Jurkat, Clone E6-1 (cell line): ENCODE measurements around the gene RNF212B.
A peak's percentile ranks its signal among the peaks of the same experiment; 100 is the strongest.

Source experiments
- DNase-seq: peaks from one replicate; pipeline ENCODE4 v3.0.0-alpha.2; 2011; ENCODE audit warnings: low read depth, low spot score
- H3K4me3 ChIP-seq: 2 replicates; pipeline ENCODE4 v1.5.1; 2011; ENCODE audit warnings: mild to moderate bottlenecking, low read length, control low read depth, moderate library complexity

Gene RNF212B

DNA sequence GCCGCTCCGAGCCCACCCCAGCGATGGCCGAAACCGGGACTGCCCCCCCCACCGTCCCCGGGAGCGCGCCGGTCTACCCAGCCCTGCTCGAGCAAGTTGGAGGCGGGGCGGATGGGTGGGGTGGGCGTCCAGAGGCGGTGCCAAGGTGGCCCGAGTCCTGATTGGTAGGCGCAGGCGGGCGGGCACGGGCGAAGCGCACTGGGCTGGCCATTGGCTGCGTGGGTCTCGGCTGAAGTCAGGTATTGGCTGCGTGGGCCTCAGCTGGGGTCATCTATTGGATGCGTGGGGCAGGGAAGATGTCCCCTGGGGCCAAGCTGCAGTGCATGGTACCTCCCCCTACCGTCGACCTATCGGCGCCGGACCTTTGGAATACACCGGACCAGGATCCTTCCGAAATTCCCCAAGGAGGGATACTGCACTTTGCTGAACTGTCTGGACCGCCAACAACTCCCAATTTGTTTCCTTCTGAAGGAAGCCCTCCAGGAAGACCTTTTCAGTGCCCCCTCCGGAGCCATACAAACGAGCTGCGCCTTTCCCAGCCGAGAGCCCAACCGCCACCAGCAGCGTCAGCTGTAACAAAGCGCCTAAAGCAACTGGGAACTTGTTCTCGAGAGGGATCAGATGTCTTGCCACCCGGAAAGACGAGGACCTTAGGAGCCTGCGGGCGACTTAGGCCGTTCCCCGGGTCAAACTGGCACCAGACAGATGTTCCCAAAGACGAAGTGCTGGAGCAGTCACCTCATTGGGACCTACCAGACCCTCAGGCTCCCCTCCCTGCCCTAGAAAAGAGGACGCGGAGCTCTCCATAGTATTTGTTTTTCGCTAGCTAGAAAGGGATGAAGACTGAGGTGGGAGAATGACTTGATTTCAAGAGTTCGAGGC, 48.5 kb downstream of the RNF212B start, which contains the start of gene HOMEZ:
Gene HOMEZ, minus strand, starts transcription at position 113 of the 882 bp plus-strand sequence. CDS start 180 bp downstream, outside the sequence.
- DNase-seq: peak; percentile 94
- peak within 1 kb of the TSS; percentile 92 for H3K4me3 ChIP-seq

DNA sequence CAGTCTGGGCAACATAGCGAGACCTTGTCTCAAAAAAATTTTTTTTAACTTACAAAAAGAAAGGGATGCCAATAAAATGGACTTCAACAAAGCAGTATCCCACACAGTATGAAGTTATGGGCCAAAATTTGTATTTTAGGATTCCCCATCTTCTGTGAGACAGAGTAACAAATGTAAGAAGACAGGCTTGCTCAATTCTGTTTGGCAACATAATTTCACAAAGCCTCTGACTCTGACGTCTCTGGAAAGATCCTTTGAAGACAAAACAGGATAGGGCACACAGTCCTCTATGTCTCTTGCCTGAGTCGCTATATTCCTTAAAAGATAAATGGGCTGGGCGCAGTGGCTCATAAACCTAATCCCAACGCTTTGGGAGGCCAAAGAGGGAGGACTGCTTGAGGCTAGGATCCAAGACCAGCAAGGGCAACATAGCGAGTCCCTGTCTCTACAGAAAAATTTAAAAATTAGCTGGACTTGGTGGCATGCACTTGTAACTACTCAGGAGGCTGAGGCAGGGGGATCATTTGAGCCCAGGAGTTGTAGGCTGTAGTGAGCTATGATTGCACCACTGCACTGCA, 49.3 kb downstream of the RNF212B start:
- DNase-seq: no peak

DNA sequence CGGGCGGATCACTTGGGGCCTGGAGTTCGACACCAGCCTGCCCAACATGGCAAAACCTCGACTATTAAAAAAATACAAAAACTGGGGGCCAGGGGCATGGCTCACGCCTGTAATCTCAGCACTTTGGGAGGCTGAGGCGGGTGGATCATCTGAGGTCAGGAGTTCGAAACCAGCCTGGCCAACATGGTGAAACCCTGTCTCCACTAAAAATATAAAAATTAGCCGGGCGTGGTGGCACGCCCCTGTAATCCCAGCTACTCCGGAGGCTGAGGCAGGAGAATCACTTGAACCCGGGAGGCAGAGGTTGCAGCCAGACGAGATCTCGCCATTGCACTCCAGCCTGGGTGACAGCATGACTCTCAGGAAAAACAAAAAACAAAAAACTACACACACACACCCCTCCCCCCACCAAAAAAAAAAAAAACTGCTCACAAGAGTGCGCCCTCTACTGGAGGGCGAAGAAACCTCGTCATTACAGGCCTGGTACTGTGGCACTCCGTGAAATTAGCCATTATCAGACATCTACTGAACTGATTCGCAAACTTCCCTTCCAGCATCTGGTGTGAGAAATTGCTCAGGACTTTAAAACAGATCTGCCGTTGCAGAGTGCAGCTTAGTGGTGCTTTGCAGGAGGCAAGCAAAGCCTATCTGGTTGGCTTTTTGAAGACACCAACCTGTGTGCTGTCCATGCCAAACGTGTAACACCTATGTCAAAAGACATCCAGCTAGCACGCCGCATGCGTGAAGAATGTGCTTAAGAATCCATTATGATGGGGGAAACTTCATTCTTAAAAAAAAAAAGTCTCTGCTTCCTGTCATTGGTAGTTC, 57.2 kb downstream of the RNF212B start:
- H3K4me3 ChIP-seq: no peak overlapping the region
- DNase-seq: peak; percentile 71

More for the DNA sequence above, 49.3 kb downstream of the RNF212B start:
- peak overlapping the region; percentile 92 for H3K4me3 ChIP-seq

DNA sequence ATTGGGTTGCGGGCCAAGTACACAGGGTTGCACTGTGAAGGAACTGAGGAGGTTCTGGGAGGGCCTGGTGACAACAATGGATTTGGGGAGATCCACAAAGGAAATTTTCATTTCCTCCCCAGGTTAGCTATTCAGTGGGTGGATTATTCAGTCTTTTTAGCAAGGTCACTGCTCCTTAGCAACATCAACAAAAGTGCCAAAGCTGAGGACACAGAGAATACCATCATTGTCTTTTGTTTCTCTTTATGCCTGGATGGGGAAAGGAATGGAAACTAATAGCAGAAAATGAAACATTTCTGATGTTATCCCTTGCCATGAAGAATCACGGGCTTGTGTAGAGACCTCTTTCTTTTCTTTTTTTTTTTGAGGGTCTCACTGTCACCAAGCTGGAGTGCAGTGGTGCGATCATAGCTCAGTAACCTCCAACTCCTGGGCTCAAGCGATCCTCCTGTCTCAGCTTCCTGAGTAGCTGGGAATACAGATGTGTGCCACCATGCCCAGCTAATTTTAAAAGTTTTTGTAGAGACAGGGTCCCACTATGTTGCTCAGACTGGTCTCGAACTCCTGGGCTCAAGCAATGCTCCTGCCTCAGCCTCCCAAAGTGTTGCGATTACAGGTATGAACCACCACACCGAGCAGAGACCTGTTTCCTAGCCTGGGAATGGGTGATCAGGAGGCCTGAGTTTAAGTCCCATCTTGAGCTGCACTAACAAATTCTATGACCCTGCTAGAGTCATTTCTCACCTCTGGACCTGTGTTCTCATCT, 58.5 kb downstream of the RNF212B start:
- no peak overlapping the region for H3K4me3 ChIP-seq
- no peak for DNase-seq

DNA sequence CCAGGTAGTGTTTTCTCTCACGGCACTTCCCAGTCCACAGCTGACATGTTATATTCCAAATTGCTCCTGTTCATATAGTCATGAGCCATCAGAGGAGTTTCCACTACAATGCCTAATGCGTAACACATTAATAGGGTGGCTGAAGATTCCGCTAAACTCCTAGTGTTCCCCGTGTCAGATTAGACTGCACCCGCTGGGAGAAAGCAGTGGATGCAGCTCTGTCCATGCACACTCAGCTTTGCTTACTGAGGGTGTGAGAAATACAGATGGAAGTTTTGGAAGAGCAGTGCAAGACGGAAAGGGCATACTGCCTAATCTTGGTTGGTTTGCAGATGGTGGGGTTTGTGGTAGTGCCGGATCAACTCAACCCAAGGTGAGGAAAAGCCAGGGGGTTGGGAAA, 59.4 kb downstream of the RNF212B start:
- no peak overlapping the region for H3K4me3 ChIP-seq
- DNase-seq: no peak

DNA sequence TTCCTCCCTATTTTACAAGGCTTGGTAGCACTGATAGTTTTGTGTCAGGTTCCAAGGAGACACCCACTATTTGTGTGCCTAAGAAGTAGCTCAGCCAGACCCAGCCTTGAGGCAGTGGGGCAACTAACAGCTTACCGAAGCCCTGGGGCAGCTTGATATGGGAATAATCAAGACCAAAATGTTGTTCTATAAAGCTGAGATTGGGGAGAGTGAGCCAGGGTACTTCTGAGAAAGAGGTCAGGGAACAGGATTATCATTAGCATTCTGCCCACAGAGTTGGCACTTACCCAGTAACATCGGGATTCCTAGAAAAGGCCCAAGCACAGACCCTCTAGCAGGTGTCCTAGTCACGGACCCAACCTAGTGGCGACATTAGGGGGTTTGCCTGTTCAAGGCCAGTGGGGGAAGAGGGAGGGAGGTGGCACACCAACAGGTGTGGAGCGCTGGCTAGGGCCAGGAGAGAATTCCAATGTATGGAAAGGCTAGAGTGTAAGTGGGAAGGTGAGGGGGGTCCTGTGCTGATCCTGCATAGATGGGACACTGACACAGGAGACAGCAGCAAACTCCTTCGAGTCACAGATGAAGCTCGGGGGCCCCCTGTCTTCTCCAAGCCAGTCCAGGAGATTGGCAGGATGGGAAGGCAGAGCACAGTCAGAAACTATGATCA, 60.0 kb downstream of the RNF212B start:
- no peak overlapping the region for H3K4me3 ChIP-seq
- no peak for DNase-seq

DNA sequence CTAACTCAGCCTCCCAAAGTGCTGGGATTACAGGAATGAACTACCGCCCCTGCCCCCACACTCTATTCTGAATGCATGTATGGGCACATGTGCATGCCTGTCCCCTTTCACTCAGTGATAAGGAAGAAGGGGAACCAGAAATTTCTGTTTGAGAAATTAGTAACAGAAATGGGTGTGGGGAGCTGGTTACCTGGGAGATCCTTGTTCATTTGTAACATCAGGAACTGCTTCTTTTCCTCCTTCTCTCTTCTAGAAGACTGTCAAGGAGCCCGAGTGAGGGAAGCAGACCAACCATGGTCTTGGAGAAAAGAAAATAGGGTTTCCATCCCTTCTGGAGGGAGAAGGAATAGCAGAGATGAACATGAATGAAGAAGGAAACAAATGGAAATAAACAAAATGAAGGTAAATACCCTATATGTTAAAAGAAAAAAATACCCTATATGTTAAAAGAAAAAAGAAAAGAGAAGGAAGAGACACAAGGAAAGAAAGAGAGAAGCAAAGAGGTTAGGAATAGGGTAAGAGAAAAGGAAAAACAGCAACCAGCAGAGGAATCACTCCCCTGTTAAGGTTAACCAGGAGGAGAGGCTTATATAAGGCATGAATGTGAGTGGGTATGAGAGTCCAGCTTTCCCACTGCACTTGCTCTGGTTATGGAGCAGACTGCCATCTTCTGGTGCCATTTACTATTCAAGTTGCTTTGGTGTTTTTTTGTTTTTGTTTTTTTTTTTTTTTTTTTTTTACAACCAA, 61.6 kb downstream of the RNF212B start:
- DNase-seq: peak; percentile 61
- H3K4me3 ChIP-seq: no peak overlapping the region

DNA sequence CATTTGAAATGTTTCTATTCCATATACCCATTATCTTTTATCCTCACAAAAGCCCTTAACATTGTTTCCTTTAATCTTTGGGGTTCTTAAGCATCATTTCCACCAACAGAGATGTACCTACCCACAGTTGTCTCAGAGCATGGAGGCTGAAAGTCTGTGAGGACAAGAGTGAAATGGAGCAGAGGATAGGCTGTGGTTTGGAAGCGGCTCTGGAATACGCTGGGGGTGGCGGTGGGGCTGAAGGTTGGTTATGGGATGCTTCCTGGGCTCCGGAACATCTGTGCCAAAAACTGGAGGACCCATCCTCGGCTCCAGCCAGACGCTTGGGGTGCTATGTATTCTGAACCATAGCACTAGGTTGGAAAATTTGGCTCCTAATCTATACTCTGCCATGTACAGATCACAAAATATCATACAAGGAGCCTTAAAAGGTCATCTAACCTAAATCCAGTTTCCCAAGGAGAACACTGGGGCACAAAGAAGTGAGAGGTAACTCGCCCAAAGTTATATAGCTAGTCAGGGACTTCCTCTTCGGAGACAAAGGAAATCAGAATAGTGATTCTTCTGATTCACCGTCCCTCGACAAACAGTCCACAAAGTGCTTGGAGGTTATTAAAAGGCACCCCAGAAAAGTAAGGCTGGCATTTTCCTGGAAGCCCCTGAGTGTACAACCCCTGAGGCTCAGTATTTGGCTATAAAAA, 62.4 kb downstream of the RNF212B start:
- DNase-seq: no peak

DNA sequence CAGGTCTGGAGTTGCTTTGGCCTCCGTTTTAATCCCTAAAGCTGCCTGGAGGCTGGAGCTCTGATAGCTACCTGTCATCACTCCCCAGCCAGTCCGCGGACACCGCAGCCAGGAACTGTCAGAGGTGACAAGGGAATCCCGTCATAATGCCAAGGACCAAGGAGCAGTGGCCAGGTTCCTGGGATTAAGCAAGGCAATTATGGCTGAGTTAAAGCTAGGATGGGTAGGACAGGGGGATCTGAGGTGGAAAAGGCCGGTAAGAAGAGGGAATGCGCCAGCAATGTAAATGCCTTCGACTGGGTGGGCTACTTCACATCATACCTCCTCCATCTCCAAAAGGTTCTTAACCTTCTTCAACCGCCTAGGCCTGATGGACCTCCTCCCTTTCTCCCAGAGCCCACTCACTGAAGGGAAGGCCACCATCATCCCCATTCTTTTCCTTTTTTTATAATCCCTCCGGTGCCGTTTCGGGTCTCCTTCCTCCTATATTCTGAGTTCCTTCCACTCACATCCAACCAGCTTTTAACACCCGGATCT, 63.0 kb downstream of the RNF212B start:
- no peak for DNase-seq
- peak overlapping the region; percentile 88 for H3K4me3 ChIP-seq

More for the DNA sequence above, 62.4 kb downstream of the RNF212B start:
- peak overlapping the region; percentile 88 for H3K4me3 ChIP-seq

DNA sequence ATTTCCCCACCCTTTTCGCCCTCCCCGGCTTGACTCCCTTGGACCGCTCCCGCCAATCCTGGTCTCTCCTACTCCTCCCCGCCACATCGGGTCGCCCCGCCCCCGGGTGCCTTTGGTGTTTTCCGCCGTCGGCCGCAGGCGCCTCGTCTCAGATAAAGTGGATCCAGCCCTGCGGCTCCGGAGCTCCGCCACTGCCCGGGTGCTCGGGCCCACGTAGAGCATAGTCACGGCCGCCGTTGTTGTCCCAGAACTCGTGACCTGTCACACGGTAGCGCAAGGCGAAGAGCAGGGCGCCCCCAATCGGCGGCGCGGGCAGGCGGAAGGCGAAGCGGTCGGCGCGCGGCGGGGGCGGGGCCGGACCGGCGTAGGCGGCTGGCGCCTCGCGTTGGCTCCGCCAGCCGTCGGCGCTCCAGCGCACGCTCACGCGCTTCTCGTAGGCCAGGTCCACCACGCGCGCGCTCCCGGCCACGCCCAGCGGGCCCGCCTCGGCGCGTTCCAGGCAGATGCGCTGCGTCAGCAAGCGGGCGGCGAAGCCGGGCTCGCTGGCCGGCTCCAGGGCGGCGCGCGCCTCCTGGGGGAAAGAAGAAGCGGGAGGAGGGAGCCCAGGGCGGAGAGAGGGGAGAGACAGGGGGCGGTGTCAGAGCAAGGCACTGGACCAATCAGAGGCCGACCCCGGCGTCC, 63.7 kb downstream of the RNF212B start:
- peak; percentile 95 for DNase-seq
- H3K4me3 ChIP-seq: peak overlapping the region; percentile 88

DNA sequence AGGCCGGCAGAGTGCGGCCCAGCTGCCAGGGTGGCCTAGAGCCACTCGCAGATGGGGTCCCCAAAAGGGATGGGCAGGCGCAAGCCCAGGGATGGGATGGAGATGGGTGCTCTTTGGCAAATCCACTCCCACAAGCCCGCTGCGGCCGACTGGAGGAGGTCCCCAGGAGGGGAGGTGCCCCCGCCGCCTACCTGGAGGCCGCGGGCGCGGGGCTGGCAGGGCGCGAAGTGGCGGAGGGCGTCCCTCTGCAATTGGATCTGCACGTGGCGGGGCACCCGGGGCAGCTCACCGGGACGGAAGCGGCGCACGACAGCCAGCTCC, 64.2 kb downstream of the RNF212B start:
- no peak for DNase-seq
- H3K4me3 ChIP-seq: peak overlapping the region; percentile 79

DNA sequence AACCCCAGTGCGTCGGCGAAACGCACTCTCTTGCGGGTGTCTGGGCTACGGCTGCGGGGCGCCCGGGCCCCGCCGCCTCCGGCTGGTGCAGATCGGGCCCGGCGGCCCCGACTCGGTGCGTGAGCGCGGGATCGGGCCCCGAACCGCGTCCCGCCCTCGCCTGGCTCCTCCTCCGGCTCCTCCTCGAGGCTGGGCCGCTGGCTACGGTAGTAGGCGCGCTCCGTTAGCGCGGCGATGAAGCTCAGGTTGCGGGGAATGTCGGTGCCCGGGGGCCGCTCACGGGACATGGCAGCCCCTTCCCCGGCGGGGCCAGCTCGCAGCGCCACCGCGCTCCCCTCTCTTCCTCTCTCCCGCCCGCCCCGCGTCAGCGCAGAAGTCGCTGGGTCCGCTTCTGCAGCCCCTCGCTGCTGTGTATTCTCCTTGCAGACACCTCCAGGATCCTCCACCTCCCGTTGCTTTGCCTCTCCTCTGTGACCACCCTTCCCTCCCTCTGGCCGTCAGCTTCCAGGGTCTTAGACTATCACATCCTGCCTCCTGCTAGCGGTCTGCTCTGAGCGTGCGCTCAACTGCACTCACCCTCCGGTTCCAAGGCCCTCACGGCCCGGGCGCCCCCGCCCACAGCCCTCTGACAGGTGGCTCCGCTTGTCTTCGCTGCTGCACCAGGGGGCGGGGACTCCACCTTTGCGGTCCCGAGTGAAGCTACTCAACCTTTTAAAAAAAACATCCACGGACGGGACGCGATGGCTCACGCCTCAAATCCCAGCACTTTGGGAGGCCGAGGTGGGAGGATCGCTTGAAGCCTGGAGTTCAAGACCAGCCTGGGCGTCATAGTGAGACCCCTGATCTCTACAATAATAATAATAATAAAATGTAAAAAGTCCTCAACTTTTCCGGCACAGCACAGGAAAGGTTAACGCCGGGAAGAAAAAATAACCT, 64.8 kb downstream of the RNF212B start, which contains the start of gene PPP1R3E:
Gene PPP1R3E, minus strand, starts transcription at position 570 of the 936 bp plus-strand sequence. Its CDS starts 283 bp downstream, at position 287.
- H3K4me3 ChIP-seq: peak within 1 kb of the TSS; percentile 79
- DNase-seq: peak; percentile 73

DNA sequence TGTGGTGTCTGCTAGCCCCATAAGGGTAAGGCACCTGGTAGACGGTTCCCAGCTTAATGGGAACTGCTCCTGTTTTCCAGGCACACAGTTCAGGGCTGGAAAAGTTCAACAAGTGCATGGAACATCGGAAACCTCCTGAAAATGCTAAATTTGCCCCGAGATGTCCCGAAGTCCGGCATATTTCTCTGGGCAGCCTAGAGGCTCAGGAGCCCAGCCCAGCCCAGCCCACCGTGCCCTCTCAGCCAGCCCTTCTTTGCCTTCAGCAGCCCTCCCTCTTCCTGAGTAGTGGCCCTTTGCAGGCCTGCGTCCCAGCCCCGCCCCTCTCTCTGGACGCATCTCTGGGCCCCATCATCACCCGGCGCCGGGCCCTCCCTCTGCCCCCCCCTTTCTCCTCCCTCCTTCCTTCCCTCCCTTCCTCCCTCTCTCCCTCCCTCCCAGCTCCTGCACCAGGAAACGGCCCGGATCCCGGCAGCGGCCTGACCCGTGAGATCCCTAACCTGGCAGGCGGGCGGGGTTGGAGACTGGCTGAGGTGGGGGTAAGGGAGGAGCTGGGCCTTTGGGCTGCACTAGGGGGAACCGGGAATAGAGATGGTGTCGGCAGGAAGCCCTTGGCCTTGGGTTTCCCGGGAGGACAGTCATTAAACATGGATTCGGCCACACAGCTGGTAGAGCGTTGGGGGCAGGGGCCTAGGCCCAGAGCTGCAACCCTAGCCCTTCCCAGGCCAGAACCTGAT, 68.8 kb downstream of the RNF212B start, which contains the start of gene BCL2L2:
Gene BCL2L2, plus strand, starts transcription at position 422 of the 734 bp plus-strand sequence. CDS start 935 bp downstream, outside the sequence.
- no peak for DNase-seq
- H3K4me3 ChIP-seq: no peak within 1 kb of the TSS

DNA sequence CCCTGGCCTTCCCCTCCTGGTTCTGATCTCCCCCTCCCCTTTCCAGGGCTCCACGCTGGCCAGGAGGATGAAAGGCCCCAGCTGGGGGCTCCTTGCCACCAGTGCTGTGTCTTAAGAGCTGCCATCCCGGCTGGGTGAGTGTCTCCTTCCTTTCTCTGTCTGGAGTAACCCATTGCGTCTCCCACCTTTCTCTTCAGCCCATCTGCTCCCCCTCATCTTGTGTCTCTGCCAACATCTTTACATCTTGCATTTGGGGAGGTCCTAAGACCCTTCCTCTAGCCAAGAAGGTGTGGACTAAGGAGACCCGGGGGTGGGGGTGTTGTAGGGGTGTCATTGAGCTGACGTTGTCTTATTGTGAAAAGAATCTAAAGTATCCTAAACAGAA, 69.4 kb downstream of the RNF212B start:
- H3K4me3 ChIP-seq: no peak overlapping the region
- DNase-seq: no peak
